ENCODE results near the gene TOMM7. TPM values are rescaled to one million over a fixed set of nuclear protein-coding genes. Genes with fewer than 3 reads are reported as not detected.
"Not testable (repeated sequence)": the region's sequence is repeated elsewhere in the genome, so short reads cannot be mapped to it uniquely, and the experiment has no call there.

TOMM7 gene
- total RNA-seq, 1 experiment from 2014 or later, result 85.7 TPM

- DNase-seq (ENCODE audit: low read depth), result no peak
Observed at GRCh38 chr7:22821702-22822485, 755 bp downstream of the TOMM7 start.

GRCh38 chr7:22819476-22819875, 3.2 kb downstream of the TOMM7 start:
- DNase-seq (ENCODE audit: low read depth), result no peak

GRCh38 chr7:22814261-22815208, 8.1 kb downstream of the TOMM7 start:
- peak; percentile 79 for DNase-seq (ENCODE audit: low read depth)

GRCh38 chr7:22812353-22812752, 10.3 kb downstream of the TOMM7 start:
- no peak for DNase-seq (ENCODE audit: low read depth)

GRCh38 chr7:22811746-22812280, 10.8 kb downstream of the TOMM7 start:
- DNase-seq (ENCODE audit: low read depth), result no peak

GRCh38 chr7:22810843-22811242, 11.8 kb downstream of the TOMM7 start:
- DNase-seq (ENCODE audit: low read depth), result no peak

GRCh38 chr7:22809902-22810642, 12.6 kb downstream of the TOMM7 start:
- no peak for DNase-seq (ENCODE audit: low read depth)

GRCh38 chr7:22808140-22808539, 14.5 kb downstream of the TOMM7 start:
- no peak for DNase-seq (ENCODE audit: low read depth)

GRCh38 chr7:22806752-22807151, 15.9 kb downstream of the TOMM7 start:
- no peak for DNase-seq (ENCODE audit: low read depth)

GRCh38 chr7:22805227-22805626, 17.4 kb downstream of the TOMM7 start:
- no peak for DNase-seq (ENCODE audit: low read depth)

- not testable (repeated sequence) for DNase-seq (ENCODE audit: low read depth)
Observed at GRCh38 chr7:22802831-22803230, 19.8 kb downstream of the TOMM7 start.

GRCh38 chr7:22802426-22802825, 20.2 kb downstream of the TOMM7 start:
- no peak for DNase-seq (ENCODE audit: low read depth)

GRCh38 chr7:22801912-22802311, 20.7 kb downstream of the TOMM7 start:
- no peak for DNase-seq (ENCODE audit: low read depth)

GRCh38 chr7:22799633-22800032, 23.0 kb downstream of the TOMM7 start:
- DNase-seq (ENCODE audit: low read depth), result no peak

GRCh38 chr7:22793593-22794462, 28.8 kb downstream of the TOMM7 start:
- no peak for DNase-seq (ENCODE audit: low read depth)

- peak; percentile 56 for DNase-seq (ENCODE audit: low read depth)
Observed at GRCh38 chr7:22791204-22792158, 31.2 kb downstream of the TOMM7 start.

- DNase-seq (ENCODE audit: low read depth), result not testable (repeated sequence)
Observed at GRCh38 chr7:22790640-22791039, 32.0 kb downstream of the TOMM7 start.

GRCh38 chr7:22787951-22788350, 34.7 kb downstream of the TOMM7 start:
- no peak for DNase-seq (ENCODE audit: low read depth)

GRCh38 chr7:22786290-22786932, 36.2 kb downstream of the TOMM7 start:
- no peak for DNase-seq (ENCODE audit: low read depth)
